Fibroblast of lung (primary cell): ENCODE results near the gene MRGPRE. TPM values are rescaled to one million over a fixed set of nuclear protein-coding genes. Genes with fewer than 3 reads are reported as not detected.

Experiments used
- DNase-seq, 2 donors: peaks; one replicate each; pipeline versions ENCODE4 v3.0.0 to v3.0.0-alpha.2; 2010; ENCODE audit warnings: low read depth in 2 of 2
- H2AFZ ChIP-seq: 2 replicates; pipeline ENCODE4 v1.5.1; 2012; ENCODE audit warnings: low read length, control low read depth, inconsistent platforms
- H3K27ac ChIP-seq: 2 replicates; pipeline ENCODE4 v1.5.1; 2011; ENCODE audit warnings: low read length, control low read depth; ENCODE audit not compliant: insufficient read depth
- H3K27me3 ChIP-seq: 2 replicates; pipeline ENCODE4 v1.5.1; 2011; ENCODE audit warnings: mild to moderate bottlenecking, low read length; ENCODE audit not compliant: control insufficient read depth, insufficient read depth
- H3K36me3 ChIP-seq: 2 replicates; pipeline ENCODE4 v1.5.1; 2011; ENCODE audit warnings: low read length; ENCODE audit not compliant: control insufficient read depth, insufficient read depth
- H3K4me1 ChIP-seq: 2 replicates; pipeline ENCODE4 v1.5.1; 2011; ENCODE audit warnings: low read length; ENCODE audit not compliant: control insufficient read depth, insufficient read depth; ENCODE audit errors: extremely low read depth
- H3K4me2 ChIP-seq: 2 replicates; pipeline ENCODE4 v1.5.1; 2011; ENCODE audit warnings: low read length, control low read depth; ENCODE audit not compliant: insufficient read depth; ENCODE audit errors: extremely low read depth
- H3K4me3 ChIP-seq, 4 experiments: fragments of 200-600 bp in 1 of 4; sonication (generic) in 1 of 4; replicated peaks in 1 of 4; 2 replicates each; pipeline ENCODE4 v1.5.1; 2011 to 2016; ENCODE audit warnings: low read length in 4 of 4, low read depth in 3 of 4, mild to moderate bottlenecking in 3 of 4, control low read depth in 2 of 4, inconsistent platforms in 1 of 4, mixed read lengths in 1 of 4; ENCODE audit not compliant: insufficient read depth in 1 of 4; ENCODE audit errors: control extremely low read depth in 1 of 4
- H3K79me2 ChIP-seq: 2 replicates; pipeline ENCODE4 v1.5.1; 2012; ENCODE audit warnings: mild to moderate bottlenecking, low read length, inconsistent platforms; ENCODE audit not compliant: control insufficient read depth, insufficient read depth
- H3K9ac ChIP-seq: 2 replicates; pipeline ENCODE4 v1.5.1; 2011; ENCODE audit warnings: mild to moderate bottlenecking, low read length, control low read depth; ENCODE audit not compliant: insufficient read depth
- H3K9me3 ChIP-seq: 2 replicates; pipeline ENCODE4 v1.5.1; 2012; ENCODE audit warnings: low read depth, low read length; ENCODE audit not compliant: control insufficient read depth, insufficient read depth
- H4K20me1 ChIP-seq: 2 replicates; pipeline ENCODE4 v1.5.1; 2011; ENCODE audit warnings: low read length; ENCODE audit not compliant: control insufficient read depth, insufficient read depth; ENCODE audit errors: extremely low read depth
- EZH2 ChIP-seq: IDR thresholded peaks from 2 replicates; pipeline ENCODE4 v1.5.1; 2012; ENCODE audit warnings: low read length, control low read depth, mild to moderate bottlenecking; ENCODE audit errors: missing control alignments
- polyA plus RNA-seq, 2 donors: library from polyadenylated mRNA; depleted of rRNA in 1 of 2; stranded (reverse) in 1 of 2; unstranded in 1 of 2; fragments of >200 nt; gene quantifications; 2 replicates each; pipeline ENCODE4 v1.2.1, GENCODE V29; 2011 to 2012; ENCODE audit warnings: missing spikeins in 1 of 2
- total RNA-seq: library from RNA; depleted of rRNA; stranded (reverse); fragments of >200 nt; gene quantifications from 2 replicates; pipeline ENCODE4 v1.2.1, GENCODE V29; 2014
- TF ChIP-seq, protein P1 (sequence below), 2 donors: IDR thresholded peaks in 1 of 2; conservative IDR thresholded peaks in 1 of 2; 1 replicate in 1 of 2; 2 replicates in 1 of 2; pipeline ENCODE4 v1.5.1; 2011 to 2012; ENCODE audit warnings: low read length in 2 of 2, control low read depth in 1 of 2, inconsistent platforms in 1 of 2, low read depth in 1 of 2, mild to moderate bottlenecking in 1 of 2

The MRGPRE gene
- total and polyA plus RNA-seq, 2 donors (not counting 1 experiment from before 2014, with no cell fraction given): 0.17 TPM; not detected in 1

DNA sequence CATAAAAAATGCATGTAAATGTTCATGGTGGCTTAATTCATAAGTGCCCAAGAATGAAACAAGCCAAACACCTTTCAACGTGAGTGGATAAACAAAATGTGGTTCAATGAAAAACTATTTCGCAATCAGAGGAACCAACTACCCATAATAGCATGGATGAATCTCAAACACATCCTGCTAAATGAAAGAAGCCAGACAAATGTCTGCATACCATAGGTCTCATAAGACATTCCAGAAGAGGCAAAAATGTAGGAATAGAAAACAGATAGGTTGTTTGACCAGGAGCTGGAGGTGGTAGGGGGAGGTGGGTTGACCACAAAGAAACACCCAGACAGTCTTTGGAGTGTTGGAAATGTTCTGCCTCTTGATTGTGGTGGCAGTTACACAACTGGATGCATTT is 53.9 kb downstream of the MRGPRE start:
- peak in 1 of 2 donors; percentile 86 for DNase-seq
- no peak overlapping the region for H3K9ac ChIP-seq
- H3K4me3 ChIP-seq: no peak overlapping the region
- TF ChIP-seq, protein P1, sequence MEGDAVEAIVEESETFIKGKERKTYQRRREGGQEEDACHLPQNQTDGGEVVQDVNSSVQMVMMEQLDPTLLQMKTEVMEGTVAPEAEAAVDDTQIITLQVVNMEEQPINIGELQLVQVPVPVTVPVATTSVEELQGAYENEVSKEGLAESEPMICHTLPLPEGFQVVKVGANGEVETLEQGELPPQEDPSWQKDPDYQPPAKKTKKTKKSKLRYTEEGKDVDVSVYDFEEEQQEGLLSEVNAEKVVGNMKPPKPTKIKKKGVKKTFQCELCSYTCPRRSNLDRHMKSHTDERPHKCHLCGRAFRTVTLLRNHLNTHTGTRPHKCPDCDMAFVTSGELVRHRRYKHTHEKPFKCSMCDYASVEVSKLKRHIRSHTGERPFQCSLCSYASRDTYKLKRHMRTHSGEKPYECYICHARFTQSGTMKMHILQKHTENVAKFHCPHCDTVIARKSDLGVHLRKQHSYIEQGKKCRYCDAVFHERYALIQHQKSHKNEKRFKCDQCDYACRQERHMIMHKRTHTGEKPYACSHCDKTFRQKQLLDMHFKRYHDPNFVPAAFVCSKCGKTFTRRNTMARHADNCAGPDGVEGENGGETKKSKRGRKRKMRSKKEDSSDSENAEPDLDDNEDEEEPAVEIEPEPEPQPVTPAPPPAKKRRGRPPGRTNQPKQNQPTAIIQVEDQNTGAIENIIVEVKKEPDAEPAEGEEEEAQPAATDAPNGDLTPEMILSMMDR (conservative IDR thresholded peaks at IDR 0.05 in 1 of 2, IDR thresholded peaks at IDR 0.05 in 1 of 2; ENCODE audit: low read depth in 1 of 2, low read length in 2 of 2): no peak
- no peak for TF ChIP-seq EZH2
- H3K9me3 ChIP-seq: no peaks in the 10 kb centered on the region
- no peak overlapping the region for H2AFZ ChIP-seq
- H3K4me1 ChIP-seq: no peaks in the 10 kb centered on the region
- H3K27me3 ChIP-seq: no peaks in the 10 kb centered on the region
- no peaks in the 10 kb centered on the region for H4K20me1 ChIP-seq
- no peak overlapping the region for H3K4me2 ChIP-seq
- no peak overlapping the region for H3K27ac ChIP-seq
- no peaks in the 10 kb centered on the region for H3K79me2 ChIP-seq
- no peaks in the 10 kb centered on the region for H3K36me3 ChIP-seq

DNA sequence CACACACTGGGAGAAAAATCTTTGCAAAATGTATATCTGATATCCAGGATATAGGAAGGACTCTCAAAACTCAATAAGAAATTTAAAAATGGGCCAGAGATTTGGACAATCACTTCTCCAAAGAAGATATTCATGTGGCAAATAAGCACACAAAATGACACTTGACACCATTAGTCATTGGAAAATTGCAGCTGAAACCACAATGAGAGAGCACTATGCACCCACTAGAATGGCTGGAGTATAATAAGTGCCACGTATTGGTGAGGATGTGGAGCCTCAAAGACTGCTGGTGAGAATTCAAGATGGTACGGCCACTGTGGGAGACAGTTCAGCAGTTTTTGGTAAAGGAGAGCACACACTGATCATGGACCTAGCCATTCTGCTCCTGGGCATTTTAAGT is 54.3 kb downstream of the MRGPRE start:
- Histone ChIP-seq H3K9me3 (no peaks in the 10 kb centered on the region), H4K20me1 (no peaks in the 10 kb centered on the region), H3K36me3 (no peaks in the 10 kb centered on the region), H3K79me2 (no peaks in the 10 kb centered on the region), H3K4me3 (no peak overlapping the region), H3K4me1 (no peaks in the 10 kb centered on the region), H2AFZ (no peak overlapping the region), H3K4me2 (no peak overlapping the region), H3K9ac (no peak overlapping the region), H3K27ac (no peak overlapping the region), H3K27me3 (no peaks in the 10 kb centered on the region)
- TF ChIP-seq, protein P1 (conservative IDR thresholded peaks at IDR 0.05 in 1 of 2, IDR thresholded peaks at IDR 0.05 in 1 of 2; ENCODE audit: low read depth in 1 of 2, low read length in 2 of 2): no peak
- no peak for TF ChIP-seq EZH2
- peak in 1 of 2 donors; percentile 69 for DNase-seq

Other genes with a start within 250 kb of the MRGPRE start
- gene NAP1L4, start 240.1 kb downstream of the MRGPRE start, total RNA-seq: 104 and 113 TPM in 2 replicates
- 79.5 and 95.9 TPM in 2 replicates for gene NAP1L4, start 240.1 kb downstream of the MRGPRE start, polyA plus RNA-seq
- 102 and 149 TPM in 2 replicates for gene CARS1, start 175.0 kb downstream of the MRGPRE start, total RNA-seq
- gene CARS1, start 175.0 kb downstream of the MRGPRE start, polyA plus RNA-seq: 64.5 and 67.5 TPM in 2 replicates
- 33.9 and 49.0 TPM in 2 replicates for gene OSBPL5, start 67.1 kb downstream of the MRGPRE start, total RNA-seq
- 10.1 and 12.4 TPM in 2 replicates for gene OSBPL5, start 67.1 kb downstream of the MRGPRE start, polyA plus RNA-seq
- not detected in 2 replicates for gene MRGPRG, start 13.6 kb downstream of the MRGPRE start, total RNA-seq
- not detected in 2 replicates for gene MRGPRG, start 13.6 kb downstream of the MRGPRE start, polyA plus RNA-seq
- gene ZNF195, start 146.7 kb upstream of the MRGPRE start, total RNA-seq: 15.7 and 16.8 TPM in 2 replicates
- 11.3 and 16.5 TPM in 2 replicates for gene ZNF195, start 146.7 kb upstream of the MRGPRE start, polyA plus RNA-seq